ENCODE measurements around the gene COL18A1. TPM values are rescaled to one million over a fixed set of nuclear protein-coding genes. Genes with fewer than 3 reads are reported as not detected.

Gene COL18A1
- total and polyA plus RNA-seq, 2 of the 8 experiments (the other 6 are each of a cell fraction or from before 2014, with no cell fraction given): 145 to 201 TPM

DNA sequence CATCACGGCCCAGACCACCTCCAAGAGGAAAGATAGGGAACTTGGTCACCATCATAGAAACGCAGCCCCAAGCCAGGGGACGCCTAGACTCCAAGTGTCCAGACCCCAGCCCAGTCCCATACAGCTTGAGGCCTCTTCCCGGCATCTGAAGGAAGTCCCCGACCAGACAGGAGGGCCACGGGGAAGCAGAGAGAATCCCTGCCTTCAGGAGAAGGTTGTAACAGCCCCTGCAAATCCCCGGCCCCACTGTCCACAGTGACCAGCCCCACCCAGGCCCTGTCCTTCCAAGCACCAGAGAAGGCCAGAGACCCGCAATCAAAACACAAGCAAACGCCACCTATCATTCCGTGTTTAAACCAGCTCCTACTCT, 135.6 kb downstream of the COL18A1 start (continued):
- TF ChIP-seq, protein P1, sequence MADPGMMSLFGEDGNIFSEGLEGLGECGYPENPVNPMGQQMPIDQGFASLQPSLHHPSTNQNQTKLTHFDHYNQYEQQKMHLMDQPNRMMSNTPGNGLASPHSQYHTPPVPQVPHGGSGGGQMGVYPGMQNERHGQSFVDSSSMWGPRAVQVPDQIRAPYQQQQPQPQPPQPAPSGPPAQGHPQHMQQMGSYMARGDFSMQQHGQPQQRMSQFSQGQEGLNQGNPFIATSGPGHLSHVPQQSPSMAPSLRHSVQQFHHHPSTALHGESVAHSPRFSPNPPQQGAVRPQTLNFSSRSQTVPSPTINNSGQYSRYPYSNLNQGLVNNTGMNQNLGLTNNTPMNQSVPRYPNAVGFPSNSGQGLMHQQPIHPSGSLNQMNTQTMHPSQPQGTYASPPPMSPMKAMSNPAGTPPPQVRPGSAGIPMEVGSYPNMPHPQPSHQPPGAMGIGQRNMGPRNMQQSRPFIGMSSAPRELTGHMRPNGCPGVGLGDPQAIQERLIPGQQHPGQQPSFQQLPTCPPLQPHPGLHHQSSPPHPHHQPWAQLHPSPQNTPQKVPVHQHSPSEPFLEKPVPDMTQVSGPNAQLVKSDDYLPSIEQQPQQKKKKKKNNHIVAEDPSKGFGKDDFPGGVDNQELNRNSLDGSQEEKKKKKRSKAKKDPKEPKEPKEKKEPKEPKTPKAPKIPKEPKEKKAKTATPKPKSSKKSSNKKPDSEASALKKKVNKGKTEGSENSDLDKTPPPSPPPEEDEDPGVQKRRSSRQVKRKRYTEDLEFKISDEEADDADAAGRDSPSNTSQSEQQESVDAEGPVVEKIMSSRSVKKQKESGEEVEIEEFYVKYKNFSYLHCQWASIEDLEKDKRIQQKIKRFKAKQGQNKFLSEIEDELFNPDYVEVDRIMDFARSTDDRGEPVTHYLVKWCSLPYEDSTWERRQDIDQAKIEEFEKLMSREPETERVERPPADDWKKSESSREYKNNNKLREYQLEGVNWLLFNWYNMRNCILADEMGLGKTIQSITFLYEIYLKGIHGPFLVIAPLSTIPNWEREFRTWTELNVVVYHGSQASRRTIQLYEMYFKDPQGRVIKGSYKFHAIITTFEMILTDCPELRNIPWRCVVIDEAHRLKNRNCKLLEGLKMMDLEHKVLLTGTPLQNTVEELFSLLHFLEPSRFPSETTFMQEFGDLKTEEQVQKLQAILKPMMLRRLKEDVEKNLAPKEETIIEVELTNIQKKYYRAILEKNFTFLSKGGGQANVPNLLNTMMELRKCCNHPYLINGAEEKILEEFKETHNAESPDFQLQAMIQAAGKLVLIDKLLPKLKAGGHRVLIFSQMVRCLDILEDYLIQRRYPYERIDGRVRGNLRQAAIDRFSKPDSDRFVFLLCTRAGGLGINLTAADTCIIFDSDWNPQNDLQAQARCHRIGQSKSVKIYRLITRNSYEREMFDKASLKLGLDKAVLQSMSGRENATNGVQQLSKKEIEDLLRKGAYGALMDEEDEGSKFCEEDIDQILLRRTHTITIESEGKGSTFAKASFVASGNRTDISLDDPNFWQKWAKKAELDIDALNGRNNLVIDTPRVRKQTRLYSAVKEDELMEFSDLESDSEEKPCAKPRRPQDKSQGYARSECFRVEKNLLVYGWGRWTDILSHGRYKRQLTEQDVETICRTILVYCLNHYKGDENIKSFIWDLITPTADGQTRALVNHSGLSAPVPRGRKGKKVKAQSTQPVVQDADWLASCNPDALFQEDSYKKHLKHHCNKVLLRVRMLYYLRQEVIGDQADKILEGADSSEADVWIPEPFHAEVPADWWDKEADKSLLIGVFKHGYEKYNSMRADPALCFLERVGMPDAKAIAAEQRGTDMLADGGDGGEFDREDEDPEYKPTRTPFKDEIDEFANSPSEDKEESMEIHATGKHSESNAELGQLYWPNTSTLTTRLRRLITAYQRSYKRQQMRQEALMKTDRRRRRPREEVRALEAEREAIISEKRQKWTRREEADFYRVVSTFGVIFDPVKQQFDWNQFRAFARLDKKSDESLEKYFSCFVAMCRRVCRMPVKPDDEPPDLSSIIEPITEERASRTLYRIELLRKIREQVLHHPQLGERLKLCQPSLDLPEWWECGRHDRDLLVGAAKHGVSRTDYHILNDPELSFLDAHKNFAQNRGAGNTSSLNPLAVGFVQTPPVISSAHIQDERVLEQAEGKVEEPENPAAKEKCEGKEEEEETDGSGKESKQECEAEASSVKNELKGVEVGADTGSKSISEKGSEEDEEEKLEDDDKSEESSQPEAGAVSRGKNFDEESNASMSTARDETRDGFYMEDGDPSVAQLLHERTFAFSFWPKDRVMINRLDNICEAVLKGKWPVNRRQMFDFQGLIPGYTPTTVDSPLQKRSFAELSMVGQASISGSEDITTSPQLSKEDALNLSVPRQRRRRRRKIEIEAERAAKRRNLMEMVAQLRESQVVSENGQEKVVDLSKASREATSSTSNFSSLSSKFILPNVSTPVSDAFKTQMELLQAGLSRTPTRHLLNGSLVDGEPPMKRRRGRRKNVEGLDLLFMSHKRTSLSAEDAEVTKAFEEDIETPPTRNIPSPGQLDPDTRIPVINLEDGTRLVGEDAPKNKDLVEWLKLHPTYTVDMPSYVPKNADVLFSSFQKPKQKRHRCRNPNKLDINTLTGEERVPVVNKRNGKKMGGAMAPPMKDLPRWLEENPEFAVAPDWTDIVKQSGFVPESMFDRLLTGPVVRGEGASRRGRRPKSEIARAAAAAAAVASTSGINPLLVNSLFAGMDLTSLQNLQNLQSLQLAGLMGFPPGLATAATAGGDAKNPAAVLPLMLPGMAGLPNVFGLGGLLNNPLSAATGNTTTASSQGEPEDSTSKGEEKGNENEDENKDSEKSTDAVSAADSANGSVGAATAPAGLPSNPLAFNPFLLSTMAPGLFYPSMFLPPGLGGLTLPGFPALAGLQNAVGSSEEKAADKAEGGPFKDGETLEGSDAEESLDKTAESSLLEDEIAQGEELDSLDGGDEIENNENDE (IDR thresholded peaks at IDR 0.05; ENCODE audit: insufficient replicate concordance, low read length): no peak
- TF ChIP-seq SP2 (IDR thresholded peaks at IDR 0.05; ENCODE audit: low read length): no peak
- TF ChIP-seq RBBP5 (IDR thresholded peaks at IDR 0.05; ENCODE audit: borderline replicate concordance, low read depth, low read length): no peak
- TF ChIP-seq HDAC6 (IDR thresholded peaks at IDR 0.05; ENCODE audit: low read depth, low read length): no peak
- TF ChIP-seq TAF1 (IDR thresholded peaks at IDR 0.05; ENCODE audit: low read depth, low read length): no peak
- no peak for TF ChIP-seq YY1 (IDR thresholded peaks at IDR 0.05; ENCODE audit: low read depth, low read length)
- no peak for TF ChIP-seq SRF (IDR thresholded peaks at IDR 0.05; ENCODE audit: low read depth, low read length)
- TF ChIP-seq KDM1A (IDR thresholded peaks at IDR 0.05; ENCODE audit: borderline replicate concordance, low read length): no peak
- no peak for TF ChIP-seq SIX5 (IDR thresholded peaks at IDR 0.05; ENCODE audit: low read depth, low read length)
- no peak for TF ChIP-seq SUZ12 (IDR thresholded peaks at IDR 0.05; ENCODE audit: low read length)
- no peak for TF ChIP-seq CEBPB (IDR thresholded peaks at IDR 0.05; ENCODE audit: low read depth, low read length)
- TF ChIP-seq, protein P2, sequence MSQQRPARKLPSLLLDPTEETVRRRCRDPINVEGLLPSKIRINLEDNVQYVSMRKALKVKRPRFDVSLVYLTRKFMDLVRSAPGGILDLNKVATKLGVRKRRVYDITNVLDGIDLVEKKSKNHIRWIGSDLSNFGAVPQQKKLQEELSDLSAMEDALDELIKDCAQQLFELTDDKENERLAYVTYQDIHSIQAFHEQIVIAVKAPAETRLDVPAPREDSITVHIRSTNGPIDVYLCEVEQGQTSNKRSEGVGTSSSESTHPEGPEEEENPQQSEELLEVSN (IDR thresholded peaks at IDR 0.05): no peak
- TF ChIP-seq KDM4A (IDR thresholded peaks at IDR 0.05; ENCODE audit: low read depth, low read length, severe bottlenecking): no peak

Data from H1 (cell line).